Islet precursor cell (in vitro differentiated cells): ENCODE data around the gene NFIC.
"Not testable (repeated sequence)": the region's sequence is repeated elsewhere in the genome, so short reads cannot be mapped to it uniquely, and the experiment has no call there.

Source experiments
- DNase-seq: peaks from one replicate; pipeline ENCODE4 v3.0.0-alpha.2; 2018

Gene NFIC

GRCh38 chr19:3375221-3376090 lies 9.1 kb downstream of the NFIC start:
- no peak for DNase-seq

GRCh38 chr19:3376091-3376455 lies 9.7 kb downstream of the NFIC start:
- not testable (repeated sequence) for DNase-seq

GRCh38 chr19:3378352-3379150 lies 12.2 kb downstream of the NFIC start:
- peak; percentile 43 for DNase-seq

- DNase-seq, result no peak
Measured at GRCh38 chr19:3380829-3381228, 14.4 kb downstream of the NFIC start.

- DNase-seq, result no peak
Measured at GRCh38 chr19:3381701-3382372, 15.5 kb downstream of the NFIC start.

GRCh38 chr19:3382460-3383100 lies 16.2 kb downstream of the NFIC start:
- DNase-seq, result no peak

GRCh38 chr19:3383121-3383722 lies 16.8 kb downstream of the NFIC start:
- no peak for DNase-seq

GRCh38 chr19:3386447-3387234 lies 20.3 kb downstream of the NFIC start:
- DNase-seq, result no peak

GRCh38 chr19:3387645-3388589 lies 21.5 kb downstream of the NFIC start:
- DNase-seq, result peak; percentile 35

- DNase-seq, result no peak
Measured at GRCh38 chr19:3389446-3389778, 23.0 kb downstream of the NFIC start.

GRCh38 chr19:3389876-3390371 lies 23.5 kb downstream of the NFIC start:
- DNase-seq, result peak; percentile 58

- DNase-seq, result not testable (repeated sequence)
Measured at GRCh38 chr19:3391911-3392310, 25.5 kb downstream of the NFIC start.

- peak; percentile 35 for DNase-seq
Measured at GRCh38 chr19:3392480-3392879, 26.1 kb downstream of the NFIC start.

- no peak for DNase-seq
Measured at GRCh38 chr19:3396881-3397265, 30.5 kb downstream of the NFIC start.

- DNase-seq, result no peak
Measured at GRCh38 chr19:3397266-3398022, 31.1 kb downstream of the NFIC start.

GRCh38 chr19:3398114-3398899 lies 31.9 kb downstream of the NFIC start:
- no peak for DNase-seq

- DNase-seq, result no peak
Measured at GRCh38 chr19:3398900-3399278, 32.5 kb downstream of the NFIC start.

- DNase-seq, result not testable (repeated sequence)
Measured at GRCh38 chr19:3399311-3399710, 32.9 kb downstream of the NFIC start.
